SK-N-SH treated with all-trans-retinoic acid at 6 μM for 48 hours (cell line): ENCODE results near the gene EHD4.

Experiments
- ARNTL ChIP-seq: fragments of 450-650 bp; formaldehyde crosslinking; IDR thresholded peaks from 2 replicates; pipeline ENCODE4 v1.5.0; 2020; ENCODE audit warnings: low read depth, mild to moderate bottlenecking, moderate library complexity, borderline replicate concordance
- ESRRG ChIP-seq: fragments of 250-450 bp; sonication (Bioruptor Pico); IDR thresholded peaks from 2 replicates; pipeline ENCODE4 v1.6.1; 2021; ENCODE audit warnings: mild to moderate bottlenecking
- OSR1 ChIP-seq: fragments of 250-450 bp; sonication (Bioruptor Pico); IDR thresholded peaks from 2 replicates; pipeline ENCODE4 v1.8.0; 2022; ENCODE audit warnings: moderate library complexity, mild to moderate bottlenecking, inconsistent platforms
- SNAI2 ChIP-seq: fragments of 250-450 bp; sonication (Bioruptor Pico); IDR thresholded peaks from 2 replicates; pipeline ENCODE4 v1.5.0; 2020; ENCODE audit warnings: mild to moderate bottlenecking, moderate library complexity
- ZFP3 ChIP-seq: fragments of 250-450 bp; sonication (Bioruptor Pico); IDR thresholded peaks from 2 replicates; pipeline ENCODE4 v1.5.0; 2020; ENCODE audit warnings: mild to moderate bottlenecking, moderate library complexity
- TF ChIP-seq, protein P1 (sequence below): fragments of 250-450 bp; sonication (Bioruptor Pico); IDR thresholded peaks from 2 replicates; pipeline ENCODE4 v1.5.1; 2020; ENCODE audit warnings: low read depth, mild to moderate bottlenecking, moderate library complexity

DNA sequence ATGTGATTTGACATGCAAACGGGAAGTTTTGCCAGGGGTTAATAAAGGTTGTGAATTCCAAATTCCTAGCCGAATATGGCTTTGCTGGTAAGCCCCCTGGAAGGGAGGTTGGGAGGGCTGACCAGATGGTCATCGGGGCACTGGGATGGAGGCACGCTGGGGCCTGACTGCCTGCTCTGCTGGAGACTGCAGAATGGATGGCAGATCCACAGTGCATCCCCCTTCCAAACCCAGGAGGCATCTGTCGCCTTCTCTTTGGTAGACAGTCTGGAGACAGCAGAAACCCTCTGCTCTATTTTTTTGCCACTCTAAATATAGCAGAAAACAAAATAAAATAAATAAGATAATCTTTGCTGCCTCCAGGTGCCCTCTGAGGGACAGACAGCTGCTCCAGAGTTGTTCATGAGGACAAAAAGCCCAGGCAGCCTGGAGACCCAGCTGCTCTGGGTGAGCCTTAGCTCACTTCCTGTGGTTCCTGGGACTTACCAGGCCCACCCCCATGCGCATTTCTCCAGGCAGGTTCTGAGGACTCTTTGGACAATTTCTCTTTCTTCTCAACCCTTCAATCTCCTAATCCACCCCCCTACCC, 72.4 kb downstream of the EHD4 start:
- TF ChIP-seq ESRRG (CRISPR knock-in tag) (no peak), ZFP3 (CRISPR knock-in tag) (no peak), OSR1 (CRISPR knock-in tag) (no peak), SNAI2 (CRISPR knock-in tag) (no peak), ARNTL (CRISPR knock-in tag) (no peak)
- TF ChIP-seq, protein P1, sequence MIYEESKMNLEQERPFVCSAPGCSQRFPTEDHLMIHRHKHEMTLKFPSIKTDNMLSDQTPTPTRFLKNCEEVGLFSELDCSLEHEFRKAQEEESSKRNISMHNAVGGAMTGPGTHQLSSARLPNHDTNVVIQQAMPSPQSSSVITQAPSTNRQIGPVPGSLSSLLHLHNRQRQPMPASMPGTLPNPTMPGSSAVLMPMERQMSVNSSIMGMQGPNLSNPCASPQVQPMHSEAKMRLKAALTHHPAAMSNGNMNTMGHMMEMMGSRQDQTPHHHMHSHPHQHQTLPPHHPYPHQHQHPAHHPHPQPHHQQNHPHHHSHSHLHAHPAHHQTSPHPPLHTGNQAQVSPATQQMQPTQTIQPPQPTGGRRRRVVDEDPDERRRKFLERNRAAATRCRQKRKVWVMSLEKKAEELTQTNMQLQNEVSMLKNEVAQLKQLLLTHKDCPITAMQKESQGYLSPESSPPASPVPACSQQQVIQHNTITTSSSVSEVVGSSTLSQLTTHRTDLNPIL, result no peak
